ENCODE data around the gene GRID1. TPM values are rescaled to one million over a fixed set of nuclear protein-coding genes. Genes with fewer than 3 reads are reported as not detected.
A peak's percentile ranks its signal among the peaks of the same experiment; 100 is the strongest.

GRID1 gene
- total RNA-seq, 3 donors from 2014 or later = 0.61 to 1.9 (median 0.87) TPM

- ATAC-seq (no peak), DNase-seq (peak in 1 of 3 donors; percentile 25)
- intact Hi-C loops (cut with DNase I, micrococcal nuclease) = no loop called here
- H3K36me3 ChIP-seq (ENCODE audit: low read depth) = no peaks in the 10 kb centered on the region
- TF ChIP-seq, protein P1, sequence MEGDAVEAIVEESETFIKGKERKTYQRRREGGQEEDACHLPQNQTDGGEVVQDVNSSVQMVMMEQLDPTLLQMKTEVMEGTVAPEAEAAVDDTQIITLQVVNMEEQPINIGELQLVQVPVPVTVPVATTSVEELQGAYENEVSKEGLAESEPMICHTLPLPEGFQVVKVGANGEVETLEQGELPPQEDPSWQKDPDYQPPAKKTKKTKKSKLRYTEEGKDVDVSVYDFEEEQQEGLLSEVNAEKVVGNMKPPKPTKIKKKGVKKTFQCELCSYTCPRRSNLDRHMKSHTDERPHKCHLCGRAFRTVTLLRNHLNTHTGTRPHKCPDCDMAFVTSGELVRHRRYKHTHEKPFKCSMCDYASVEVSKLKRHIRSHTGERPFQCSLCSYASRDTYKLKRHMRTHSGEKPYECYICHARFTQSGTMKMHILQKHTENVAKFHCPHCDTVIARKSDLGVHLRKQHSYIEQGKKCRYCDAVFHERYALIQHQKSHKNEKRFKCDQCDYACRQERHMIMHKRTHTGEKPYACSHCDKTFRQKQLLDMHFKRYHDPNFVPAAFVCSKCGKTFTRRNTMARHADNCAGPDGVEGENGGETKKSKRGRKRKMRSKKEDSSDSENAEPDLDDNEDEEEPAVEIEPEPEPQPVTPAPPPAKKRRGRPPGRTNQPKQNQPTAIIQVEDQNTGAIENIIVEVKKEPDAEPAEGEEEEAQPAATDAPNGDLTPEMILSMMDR (IDR thresholded peaks at IDR 0.05) = no peak
- H3K4me3 ChIP-seq = no peak overlapping the region
- no peaks in the 10 kb centered on the region for H3K4me1 ChIP-seq (ENCODE audit: low read depth)
- no peaks in the 10 kb centered on the region for H3K9me3 ChIP-seq
Observed at GRCh38 chr10:85580585-85580984, 786.0 kb downstream of the GRID1 start.

- ATAC-seq (no peak), DNase-seq (no peak)
- Histone ChIP-seq H3K4me3 (no peak overlapping the region), H3K9me3 (no peaks in the 10 kb centered on the region), H3K4me1 (ENCODE audit: low read depth) (no peaks in the 10 kb centered on the region), H3K36me3 (ENCODE audit: low read depth) (no peaks in the 10 kb centered on the region)
- intact Hi-C loops (cut with DNase I, micrococcal nuclease) = no loop called here
- TF ChIP-seq, protein P1 (IDR thresholded peaks at IDR 0.05) = no peak
Observed at GRCh38 chr10:85578860-85579259, 787.7 kb downstream of the GRID1 start.

DNA sequence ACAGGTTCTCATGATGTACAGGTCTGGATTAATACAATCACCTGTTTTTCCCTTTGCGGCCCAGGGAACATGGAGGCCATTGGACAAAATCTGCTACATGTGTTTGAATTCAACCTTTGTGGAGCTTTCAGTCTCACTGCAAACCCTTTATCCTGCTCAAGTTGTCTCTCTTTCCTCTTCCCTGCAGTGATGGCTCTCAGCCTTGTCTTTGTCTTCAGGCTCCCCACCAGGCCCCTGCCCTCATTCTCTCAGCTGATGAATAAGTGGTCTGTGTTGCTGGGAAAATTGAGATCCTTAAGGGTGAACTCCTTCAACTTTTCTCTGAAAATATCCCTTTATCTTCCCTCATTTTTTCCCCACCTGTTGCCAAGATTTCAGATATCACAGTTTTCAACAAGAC is 791.2 kb downstream of the GRID1 start:
- no peak for DNase-seq
- Histone ChIP-seq H3K4me3 (no peak overlapping the region), H3K9me3 (no peaks in the 10 kb centered on the region), H3K4me1 (ENCODE audit: low read depth) (no peaks in the 10 kb centered on the region), H3K36me3 (ENCODE audit: low read depth) (no peaks in the 10 kb centered on the region)
- TF ChIP-seq, protein P1 (IDR thresholded peaks at IDR 0.05) = no peak
- intact Hi-C loops (cut with DNase I, micrococcal nuclease) = no loop called here
- no peak for ATAC-seq

DNA sequence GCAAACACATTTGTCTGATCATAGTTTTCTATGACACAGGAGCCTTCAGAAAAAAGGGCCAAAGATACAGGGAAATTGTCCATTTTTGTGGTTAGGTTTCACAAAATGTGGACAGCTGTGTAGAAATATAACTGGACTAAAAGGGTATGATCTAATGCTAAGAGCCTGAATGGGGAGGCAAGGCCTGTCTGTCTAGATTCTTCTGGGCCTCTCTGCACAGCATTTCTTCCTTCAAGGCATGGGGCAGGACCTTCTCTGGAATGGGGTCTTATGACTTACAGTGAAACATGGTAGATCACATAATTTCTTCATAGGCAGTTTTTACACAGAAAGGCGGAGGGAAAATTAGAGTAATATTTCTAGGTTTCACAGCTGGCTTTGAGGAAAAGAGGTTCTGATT is 795.7 kb downstream of the GRID1 start:
- ATAC-seq = no peak
- no peaks in the 10 kb centered on the region for H3K9me3 ChIP-seq
- no peak for DNase-seq
- intact Hi-C loops (cut with DNase I, micrococcal nuclease) = no loop called here
- no peak overlapping the region for H3K4me3 ChIP-seq
- H3K36me3 ChIP-seq (ENCODE audit: low read depth) = no peaks in the 10 kb centered on the region
- H3K4me1 ChIP-seq (ENCODE audit: low read depth) = no peaks in the 10 kb centered on the region
- TF ChIP-seq, protein P1 (IDR thresholded peaks at IDR 0.05) = no peak

DNA sequence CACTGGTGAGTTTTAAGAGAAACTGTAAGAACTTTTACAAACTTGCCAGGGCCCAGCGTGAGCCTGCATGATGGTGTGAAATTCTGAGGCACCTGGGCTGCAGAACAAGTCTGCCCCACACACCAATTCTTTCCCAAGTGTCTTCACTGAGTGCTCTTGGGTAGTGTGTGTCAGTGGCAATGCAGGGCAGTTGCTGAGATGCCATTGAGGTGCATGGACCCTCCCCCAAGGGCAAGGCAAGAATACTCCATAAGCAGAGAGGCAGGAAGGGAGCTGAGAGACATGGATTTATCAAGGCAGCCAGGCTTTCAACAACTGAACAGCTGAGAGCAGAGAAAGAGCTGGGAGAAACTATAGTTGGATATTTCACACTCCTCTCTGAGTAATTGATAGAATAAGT is 801.2 kb downstream of the GRID1 start:
- Histone ChIP-seq H3K36me3 (ENCODE audit: low read depth) (no peaks in the 10 kb centered on the region), H3K9me3 (no peaks in the 10 kb centered on the region), H3K4me1 (ENCODE audit: low read depth) (no peaks in the 10 kb centered on the region), H3K4me3 (no peak overlapping the region)
- TF ChIP-seq, protein P1 (IDR thresholded peaks at IDR 0.05) = no peak
- intact Hi-C loops (cut with DNase I, micrococcal nuclease) = no loop called here
- DNase-seq (no peak), ATAC-seq (no peak)

DNA sequence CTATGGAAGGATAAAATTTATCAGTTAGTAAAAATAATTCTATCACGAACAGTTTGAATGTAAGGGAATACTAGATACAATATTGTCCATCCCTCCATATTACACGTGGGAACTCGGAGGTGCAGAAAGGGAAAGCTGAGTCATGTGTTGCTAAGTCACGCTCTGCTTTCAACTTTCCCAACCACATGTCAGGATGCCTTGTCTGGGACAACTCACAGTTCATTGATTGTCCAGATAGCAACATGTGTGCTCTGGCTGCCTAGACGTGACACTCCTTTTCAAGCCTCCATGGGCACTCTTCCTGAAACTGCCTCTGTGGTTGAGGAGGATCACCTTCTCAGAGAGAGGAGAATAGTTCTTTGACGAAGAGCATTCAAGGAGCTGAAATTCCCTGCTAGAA is 808.1 kb downstream of the GRID1 start:
- Histone ChIP-seq H3K9me3 (no peaks in the 10 kb centered on the region), H3K36me3 (ENCODE audit: low read depth) (no peaks in the 10 kb centered on the region), H3K4me3 (no peak overlapping the region), H3K4me1 (ENCODE audit: low read depth) (no peaks in the 10 kb centered on the region)
- intact Hi-C loops (cut with DNase I, micrococcal nuclease) = no loop called here
- DNase-seq (no peak), ATAC-seq (no peak)
- TF ChIP-seq, protein P1 (IDR thresholded peaks at IDR 0.05) = no peak
